K562 (cell line): ENCODE results near the gene CHTOP. TPM values are rescaled to one million over a fixed set of nuclear protein-coding genes. Genes with fewer than 3 reads are reported as not detected.
A peak's percentile ranks its signal among the peaks of the same experiment; 100 is the strongest.

Experiments used
- ATAC-seq: fragments of 200-7000 bp; cut with Tn5 transposase; 3 replicates; pipeline ENCODE4 v1.9.1; 2020; ENCODE audit warnings: moderate library complexity
- BruUV-seq: library from RNA; stranded (reverse); fragments of 400-500 nt; replicated peaks from 2 replicates; lab custom pipeline; 2021; lab: Mats Ljungman, UMichigan
- CTCF ChIA-PET: fragments of 300-600 bp; formaldehyde crosslinking; extraction: SDS; loops from one replicate; lab custom pipeline; 2021; ENCODE audit warnings: low intra/inter-chr PET ratio; lab: Yijun Ruan, JAX
- POLR2A ChIA-PET: fragments of 300-600, 350-650 bp; sonication (Branson Sonifier 250); formaldehyde crosslinking; extraction: SDS; loops from one replicate; lab custom pipeline; 2021; ENCODE audit warnings: antibody characterized with exemption, inconsistent platforms; lab: Yijun Ruan, JAX
- DNase-seq, 4 experiments: peaks; one replicate each; pipeline versions ENCODE4 v3.0.0 to v3.0.0-alpha.2; 2011 to 2018; ENCODE audit warnings: low spot score in 3 of 4, mixed read lengths in 3 of 4; ENCODE audit errors: extremely low read depth in 1 of 4
- FAIRE-seq: peaks from 2 replicates; lab custom pipeline; 2011; peaks lifted over from hg19 to GRCh38; lab: Jason Lieb, UNC
- H2AFZ ChIP-seq: 2 replicates; pipeline ENCODE4 v1.6.0; 2011; ENCODE audit warnings: low read depth, low read length, control low read depth, inconsistent platforms
- H3K27ac ChIP-seq: fragments of 200-600 bp; 3 replicates; pipeline ENCODE4 v1.8.0; 2011; ENCODE audit warnings: low read depth, mild to moderate bottlenecking, control low read depth, inconsistent platforms, low read length, moderate library complexity, mixed read lengths; ENCODE audit errors: extremely low read depth
- H3K27me3 ChIP-seq, 2 experiments: fragments of 300-600 bp in 1 of 2; 2 replicates in 1 of 2; 3 replicates in 1 of 2; pipeline versions ENCODE4 v1.6.0 to v1.8.0; 2011; ENCODE audit warnings: inconsistent platforms in 2 of 2, low read length in 2 of 2, mild to moderate bottlenecking in 1 of 2, mixed read lengths in 1 of 2, moderate library complexity in 1 of 2; ENCODE audit not compliant: control insufficient read depth in 2 of 2, insufficient read depth in 2 of 2
- H3K36me3 ChIP-seq: fragments of 300-600 bp; 3 replicates; pipeline ENCODE4 v1.8.0; 2011; ENCODE audit warnings: mild to moderate bottlenecking, low read length, inconsistent platforms; ENCODE audit not compliant: control insufficient read depth, insufficient read depth
- H3K4me1 ChIP-seq, 2 experiments: fragments of 200-600 bp in 1 of 2; replicated peaks in 1 of 2; 2 replicates in 1 of 2; 3 replicates in 1 of 2; pipeline versions ENCODE4 v1.5.1 to v1.8.0; 2011; ENCODE audit warnings: inconsistent platforms in 2 of 2, low read length in 2 of 2, mild to moderate bottlenecking in 1 of 2, mixed read lengths in 1 of 2, moderate library complexity in 1 of 2; ENCODE audit not compliant: control insufficient read depth in 2 of 2, insufficient read depth in 2 of 2
- H3K4me2 ChIP-seq: 2 replicates; pipeline ENCODE4 v1.6.1; 2011; ENCODE audit warnings: low read length, control low read depth, inconsistent platforms, mixed read lengths; ENCODE audit not compliant: insufficient read depth
- H3K4me3 ChIP-seq: fragments of 200-600 bp; sonication (generic), shearing (Covaris generic); 2 replicates; pipeline ENCODE4 v1.5.1; 2016; ENCODE audit warnings: control low read depth, inconsistent platforms
- H3K79me2 ChIP-seq: fragments of 200-600 bp; 3 replicates; pipeline ENCODE4 v1.8.0; 2011; ENCODE audit warnings: low read length, inconsistent platforms; ENCODE audit not compliant: control insufficient read depth, insufficient read depth
- H3K9ac ChIP-seq, 2 experiments: 2 replicates each; pipeline versions ENCODE4 v1.6.0 to v1.6.1; 2011; ENCODE audit warnings: low read depth in 2 of 2, low read length in 2 of 2, control low read depth in 1 of 2, inconsistent platforms in 1 of 2, mild to moderate bottlenecking in 1 of 2, mixed read lengths in 1 of 2; ENCODE audit not compliant: insufficient read depth in 1 of 2
- H3K9me1 ChIP-seq: one replicate; pipeline ENCODE4 v1.6.0; 2011; ENCODE audit warnings: inconsistent platforms, mild to moderate bottlenecking, low read length, moderate library complexity; ENCODE audit not compliant: control insufficient read depth, insufficient read depth
- H3K9me3 ChIP-seq: replicated peaks from 2 replicates; pipeline ENCODE4 v1.5.1; 2011; ENCODE audit warnings: low read depth, low read length, inconsistent platforms; ENCODE audit not compliant: control insufficient read depth, insufficient read depth
- H4K20me1 ChIP-seq: replicated peaks from 2 replicates; pipeline ENCODE4 v1.6.1; 2011; ENCODE audit warnings: low read length, inconsistent platforms, mixed read lengths; ENCODE audit not compliant: control insufficient read depth, insufficient read depth
- ADNP ChIP-seq: fragments of 200-800 bp; sonication (Bioruptor generic); IDR thresholded peaks from 2 replicates; pipeline ENCODE4 v1.6.1; 2016; ENCODE audit warnings: missing genetic modification characterization, missing compliant biosample characterization
- BHLHE40 ChIP-seq: IDR thresholded peaks from 2 replicates; pipeline ENCODE4 v1.6.1; 2011; ENCODE audit warnings: low read length, improper control_type of control experiment
- LCOR ChIP-seq: sonication (generic); formaldehyde crosslinking; IDR thresholded peaks from 2 replicates; pipeline ENCODE4 v1.8.0; 2022; ENCODE audit warnings: mild to moderate bottlenecking, missing genetic modification reagents
- LEF1 ChIP-seq: fragments of 450-650 bp; IDR thresholded peaks from 2 replicates; pipeline ENCODE4 v1.6.1; 2016; ENCODE audit warnings: mild to moderate bottlenecking
- MCM3 ChIP-seq: fragments of 450-650 bp; IDR thresholded peaks from 2 replicates; pipeline ENCODE4 v1.6.1; 2016
- NR2C1 ChIP-seq, 2 experiments: fragments of 450-650 bp; IDR thresholded peaks; 2 replicates each; pipeline ENCODE4 v1.6.1; 2017; ENCODE audit warnings: mild to moderate bottlenecking in 2 of 2, antibody characterized with exemption in 1 of 2, inconsistent platforms in 1 of 2, missing compliant biosample characterization in 1 of 2, missing genetic modification characterization in 1 of 2
- PHF8 ChIP-seq: fragments of 200-600 bp; sonication (generic); IDR thresholded peaks from 2 replicates; pipeline ENCODE4 v1.6.1; 2012; ENCODE audit warnings: mixed run types, mild to moderate bottlenecking, inconsistent platforms, low read length, moderate library complexity, borderline replicate concordance
- ZNF707 ChIP-seq: fragments of 250-450 bp; sonication (Bioruptor Pico); conservative IDR thresholded peaks from 2 replicates; pipeline ENCODE4 v1.8.0; 2022; ENCODE audit warnings: inconsistent platforms, mild to moderate bottlenecking, moderate library complexity
- ZNF77 ChIP-seq: fragments of 250-450 bp; sonication (Bioruptor Pico); IDR thresholded peaks from 2 replicates; pipeline ENCODE4 v1.5.0; 2020
- WGBS: fragments of 100-300 bp; shearing (Covaris generic); methylation state at CpG from one replicate; pipeline ENCODE4 v1.1.6; 2016; ENCODE audit warnings: low coverage, mixed read lengths; ENCODE audit not compliant: insufficient coverage; ENCODE audit errors: missing lambda C conversion rate; 5-methylcytosine and 5-hydroxymethylcytosine counted together
- in situ Hi-C: fragments of 300-500 bp; cut with MboI; formaldehyde crosslinking; loops from 4 replicates; pipeline ENCODE4 v1.15.0; 2018; ENCODE audit warnings: inconsistent platforms, mixed read lengths
- intact Hi-C: fragments of 100-400 bp; cut with micrococcal nuclease; formaldehyde crosslinking; loops from 2 replicates; pipeline ENCODE4 v1.14.2; 2022
- polyA plus RNA-seq, 8 experiments: library from polyadenylated mRNA; depleted of rRNA in 4 of 8; stranded (reverse) in 5 of 8; unstranded in 3 of 8; fragments of >200 nt; fragmentation: Nextera tagmentation in 2 of 8; fragmentation: Illumina TruSeq in 1 of 8; extraction: Ambion mirVana in 2 of 8; extraction: Trizol in 1 of 8; gene quantifications; 2 replicates each; pipeline versions ENCODE4 v1.2.1 to v1.2.3, GENCODE V29; 2011 to 2014; ENCODE audit warnings: inconsistent platforms in 1 of 8, missing spikeins in 1 of 8
- total RNA-seq, 7 experiments: library from RNA; depleted of rRNA in 6 of 7; stranded (reverse); fragments of >200 nt in 6 of 7; fragmentation: Illumina TruSeq in 2 of 7; extraction: Trizol in 2 of 7; gene quantifications; 2 replicates each; pipeline versions ENCODE4 v1.2.1 to v1.2.3, GENCODE V29; 2011 to 2021; ENCODE audit warnings: low replicate concordance in 1 of 7
- TF ChIP-seq, protein P1 (sequence below): fragments of 450-650 bp; conservative IDR thresholded peaks from 2 replicates; pipeline ENCODE4 v1.6.1; 2016; ENCODE audit warnings: missing genetic modification characterization, low read depth, mild to moderate bottlenecking, missing compliant biosample characterization, moderate library complexity
- TF ChIP-seq, protein P2 (sequence below), 2 experiments: fragments of 450-650 bp in 1 of 2; IDR thresholded peaks; 2 replicates each; pipeline ENCODE4 v1.6.1; 2011 to 2017; ENCODE audit warnings: low read depth in 2 of 2, antibody characterized with exemption in 1 of 2, borderline replicate concordance in 1 of 2, low read length in 1 of 2, mild to moderate bottlenecking in 1 of 2, mixed read lengths in 1 of 2; ENCODE audit not compliant: control insufficient read depth in 1 of 2
- TF ChIP-seq, protein P3 (sequence below): fragments of 200-800 bp; sonication (Bioruptor generic); IDR thresholded peaks from 2 replicates; pipeline ENCODE4 v1.6.1; 2017; ENCODE audit warnings: missing genetic modification characterization, missing compliant biosample characterization
- TF ChIP-seq, protein P4 (sequence below): IDR thresholded peaks from 3 replicates; pipeline ENCODE4 v1.6.1; 2011; ENCODE audit warnings: borderline replicate concordance, mild to moderate bottlenecking; ENCODE audit not compliant: insufficient read length, insufficient read depth

CHTOP gene
- total and polyA plus RNA-seq, 9 of the 15 experiments (the other 6 are each of a cell fraction or from before 2014, with no cell fraction given), result 10.2 to 91.8 (median 60.8) TPM

DNA sequence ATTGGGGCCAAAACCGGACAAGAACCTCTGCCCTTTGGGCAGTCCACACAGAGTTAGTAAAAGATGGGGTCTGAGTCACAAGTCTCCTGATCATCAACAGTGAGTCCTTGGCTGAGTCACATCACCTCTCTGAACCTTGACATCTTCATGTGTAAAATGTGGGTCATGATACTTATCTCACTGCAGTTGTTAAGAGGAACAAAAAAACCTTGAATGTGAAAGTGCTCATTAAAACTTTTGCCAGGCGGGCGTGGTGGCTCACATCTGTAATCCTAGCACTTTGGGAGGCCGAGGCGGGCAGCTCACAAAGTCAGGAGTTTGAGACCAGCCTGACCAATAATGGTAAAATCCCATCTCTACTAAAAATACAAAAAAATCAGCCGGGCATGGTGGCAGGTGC lies 36.7 kb upstream of the CHTOP start:
- H3K9ac ChIP-seq, result no peak overlapping the region
- H3K4me2 ChIP-seq, result no peak overlapping the region
- no peaks in the 10 kb centered on the region for H3K36me3 ChIP-seq
- no peaks in the 10 kb centered on the region for H3K9me3 ChIP-seq
- no TSS peak for BruUV-seq
- 19% methylated on average over 6 of the region's 6 CpGs for WGBS
- intact Hi-C loops (no loop called here), in situ Hi-C loops (no loop called here)
- H3K4me1 ChIP-seq, result peaks cover 0 to 2% of the 10 kb centered on the region in 2 experiments; a peak in 2 of 5 replicates
- peak; percentile 55; the same call in 2 of the 3 replicates for ATAC-seq
- H3K4me3 ChIP-seq, result no peak overlapping the region
- H4K20me1 ChIP-seq, result no peaks in the 10 kb centered on the region
- peak; percentile 80 for FAIRE-seq
- ChIA-PET POLR2A (interaction anchor here (0.7 to 1.2 kb wide), 2 partner anchors 18 to 19 kb away, joined by 3 read pairs; partner anchors contain the start of gene S100A14), CTCF (no interaction called here)
- no peaks in the 10 kb centered on the region for H3K27me3 ChIP-seq
- no peak overlapping the region for H2AFZ ChIP-seq
- peak in 2 of 4 experiments; percentile 44 to 58 for DNase-seq
- H3K27ac ChIP-seq, result no peak overlapping the region
- no peaks in the 10 kb centered on the region for H3K79me2 ChIP-seq
- no peaks in the 10 kb centered on the region for H3K9me1 ChIP-seq
- TF ChIP-seq, protein P1, sequence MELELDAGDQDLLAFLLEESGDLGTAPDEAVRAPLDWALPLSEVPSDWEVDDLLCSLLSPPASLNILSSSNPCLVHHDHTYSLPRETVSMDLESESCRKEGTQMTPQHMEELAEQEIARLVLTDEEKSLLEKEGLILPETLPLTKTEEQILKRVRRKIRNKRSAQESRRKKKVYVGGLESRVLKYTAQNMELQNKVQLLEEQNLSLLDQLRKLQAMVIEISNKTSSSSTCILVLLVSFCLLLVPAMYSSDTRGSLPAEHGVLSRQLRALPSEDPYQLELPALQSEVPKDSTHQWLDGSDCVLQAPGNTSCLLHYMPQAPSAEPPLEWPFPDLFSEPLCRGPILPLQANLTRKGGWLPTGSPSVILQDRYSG (tag), result no peak
- TF ChIP-seq MCM3 (no peak), ZNF77 (CRISPR knock-in tag) (no peak), LEF1 (no peak), LCOR (CRISPR knock-in tag) (no peak), BHLHE40 (peak; percentile 28; the same call in 1 of the 2 replicates), NR2C1 (IDR thresholded peaks at IDR 0.05) (no peak), NR2C1 (tag; IDR thresholded peaks at IDR 0.05) (peak; percentile 74), PHF8 (no peak), ADNP (tag) (peak; percentile 65; the same call in 1 of the 2 replicates), ZNF707 (CRISPR knock-in tag) (no peak)
- TF ChIP-seq, protein P2, sequence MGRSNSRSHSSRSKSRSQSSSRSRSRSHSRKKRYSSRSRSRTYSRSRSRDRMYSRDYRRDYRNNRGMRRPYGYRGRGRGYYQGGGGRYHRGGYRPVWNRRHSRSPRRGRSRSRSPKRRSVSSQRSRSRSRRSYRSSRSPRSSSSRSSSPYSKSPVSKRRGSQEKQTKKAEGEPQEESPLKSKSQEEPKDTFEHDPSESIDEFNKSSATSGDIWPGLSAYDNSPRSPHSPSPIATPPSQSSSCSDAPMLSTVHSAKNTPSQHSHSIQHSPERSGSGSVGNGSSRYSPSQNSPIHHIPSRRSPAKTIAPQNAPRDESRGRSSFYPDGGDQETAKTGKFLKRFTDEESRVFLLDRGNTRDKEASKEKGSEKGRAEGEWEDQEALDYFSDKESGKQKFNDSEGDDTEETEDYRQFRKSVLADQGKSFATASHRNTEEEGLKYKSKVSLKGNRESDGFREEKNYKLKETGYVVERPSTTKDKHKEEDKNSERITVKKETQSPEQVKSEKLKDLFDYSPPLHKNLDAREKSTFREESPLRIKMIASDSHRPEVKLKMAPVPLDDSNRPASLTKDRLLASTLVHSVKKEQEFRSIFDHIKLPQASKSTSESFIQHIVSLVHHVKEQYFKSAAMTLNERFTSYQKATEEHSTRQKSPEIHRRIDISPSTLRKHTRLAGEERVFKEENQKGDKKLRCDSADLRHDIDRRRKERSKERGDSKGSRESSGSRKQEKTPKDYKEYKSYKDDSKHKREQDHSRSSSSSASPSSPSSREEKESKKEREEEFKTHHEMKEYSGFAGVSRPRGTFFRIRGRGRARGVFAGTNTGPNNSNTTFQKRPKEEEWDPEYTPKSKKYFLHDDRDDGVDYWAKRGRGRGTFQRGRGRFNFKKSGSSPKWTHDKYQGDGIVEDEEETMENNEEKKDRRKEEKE (IDR thresholded peaks at IDR 0.05; ENCODE audit: borderline replicate concordance in 1 of 2, control insufficient read depth in 1 of 2, low read depth in 2 of 2, low read length in 1 of 2), result no peak
- TF ChIP-seq, protein P3, sequence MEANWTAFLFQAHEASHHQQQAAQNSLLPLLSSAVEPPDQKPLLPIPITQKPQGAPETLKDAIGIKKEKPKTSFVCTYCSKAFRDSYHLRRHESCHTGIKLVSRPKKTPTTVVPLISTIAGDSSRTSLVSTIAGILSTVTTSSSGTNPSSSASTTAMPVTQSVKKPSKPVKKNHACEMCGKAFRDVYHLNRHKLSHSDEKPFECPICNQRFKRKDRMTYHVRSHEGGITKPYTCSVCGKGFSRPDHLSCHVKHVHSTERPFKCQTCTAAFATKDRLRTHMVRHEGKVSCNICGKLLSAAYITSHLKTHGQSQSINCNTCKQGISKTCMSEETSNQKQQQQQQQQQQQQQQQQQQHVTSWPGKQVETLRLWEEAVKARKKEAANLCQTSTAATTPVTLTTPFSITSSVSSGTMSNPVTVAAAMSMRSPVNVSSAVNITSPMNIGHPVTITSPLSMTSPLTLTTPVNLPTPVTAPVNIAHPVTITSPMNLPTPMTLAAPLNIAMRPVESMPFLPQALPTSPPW (CRISPR knock-in tag), result 0 out of 2 replicates have a peak, but pooled peaks have one; percentile 15
- TF ChIP-seq, protein P4, sequence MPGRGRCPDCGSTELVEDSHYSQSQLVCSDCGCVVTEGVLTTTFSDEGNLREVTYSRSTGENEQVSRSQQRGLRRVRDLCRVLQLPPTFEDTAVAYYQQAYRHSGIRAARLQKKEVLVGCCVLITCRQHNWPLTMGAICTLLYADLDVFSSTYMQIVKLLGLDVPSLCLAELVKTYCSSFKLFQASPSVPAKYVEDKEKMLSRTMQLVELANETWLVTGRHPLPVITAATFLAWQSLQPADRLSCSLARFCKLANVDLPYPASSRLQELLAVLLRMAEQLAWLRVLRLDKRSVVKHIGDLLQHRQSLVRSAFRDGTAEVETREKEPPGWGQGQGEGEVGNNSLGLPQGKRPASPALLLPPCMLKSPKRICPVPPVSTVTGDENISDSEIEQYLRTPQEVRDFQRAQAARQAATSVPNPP, result no peak
